NCI-H1105 treated with DMSO at 0.1 percent for 48 hours (cell line): ENCODE measurements around the gene FAM90A26.
"Not testable (repeated sequence)": the region's sequence is repeated elsewhere in the genome, so short reads cannot be mapped to it uniquely, and the experiment has no call there.

Experiments used
- DNase-seq: peaks from one replicate; lab custom pipeline; 2025; lab: John Stamatoyannopoulos, UW

The FAM90A26 gene

DNA sequence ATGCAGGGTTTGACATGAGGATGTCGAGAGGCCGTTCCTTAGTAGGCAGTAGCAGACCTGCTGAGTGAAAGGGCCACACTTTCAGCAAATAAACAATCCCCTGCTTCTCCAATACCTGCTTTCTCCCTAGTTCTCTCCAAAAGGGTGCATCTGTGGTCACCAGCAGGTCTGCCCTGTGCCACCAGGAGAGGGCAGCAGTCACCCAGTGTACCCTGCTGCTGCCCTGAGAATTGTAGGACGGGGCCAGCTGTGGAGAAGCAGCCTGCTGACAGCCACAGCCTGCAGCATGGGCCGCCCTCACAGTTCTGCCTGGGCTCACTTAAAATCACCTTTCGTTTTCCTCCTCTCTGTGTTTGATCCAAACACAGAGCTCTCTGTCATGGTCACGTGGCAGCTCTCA, 11.8 kb upstream of the FAM90A26 start:
- not testable (repeated sequence) for DNase-seq

DNA sequence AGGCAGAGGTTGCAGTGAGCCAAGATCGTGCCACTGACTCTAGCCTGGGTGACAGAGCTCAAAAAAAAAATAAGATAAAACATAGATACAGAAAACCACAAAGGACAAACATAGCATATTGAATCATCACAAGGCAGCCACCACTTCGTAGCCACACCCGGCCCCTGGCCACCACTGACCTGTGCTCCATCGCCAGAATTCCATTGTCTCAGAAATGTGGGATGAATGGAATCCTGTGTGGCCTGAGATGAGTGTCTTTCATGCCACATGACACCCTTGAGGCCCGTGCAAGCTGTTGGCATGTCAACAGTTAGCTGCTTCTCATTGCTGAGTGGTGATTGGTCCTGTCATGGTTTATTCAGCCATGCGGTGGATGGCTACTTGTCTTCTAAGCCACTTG, 10.2 kb upstream of the FAM90A26 start:
- DNase-seq, result not testable (repeated sequence)

DNA sequence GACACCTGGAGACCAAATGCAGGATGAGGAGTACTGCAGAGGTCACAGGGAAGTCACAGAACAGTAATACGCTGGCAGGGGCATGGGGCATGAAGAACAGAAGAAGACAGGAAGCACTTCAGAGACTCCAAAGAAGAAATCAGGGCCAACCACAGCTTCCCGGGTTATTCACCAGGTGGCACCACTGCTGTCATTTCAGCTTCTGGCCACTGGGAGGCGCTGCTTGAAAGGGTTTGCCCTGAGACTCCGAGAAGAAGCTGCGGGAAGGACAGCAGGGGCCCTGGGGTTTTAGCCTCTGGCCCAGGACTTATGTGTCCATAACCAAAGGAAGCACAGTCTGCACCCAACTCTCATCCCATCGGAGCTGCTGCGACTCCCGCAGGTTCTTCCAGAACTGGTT, 4.2 kb upstream of the FAM90A26 start:
- DNase-seq, result not testable (repeated sequence)

DNA sequence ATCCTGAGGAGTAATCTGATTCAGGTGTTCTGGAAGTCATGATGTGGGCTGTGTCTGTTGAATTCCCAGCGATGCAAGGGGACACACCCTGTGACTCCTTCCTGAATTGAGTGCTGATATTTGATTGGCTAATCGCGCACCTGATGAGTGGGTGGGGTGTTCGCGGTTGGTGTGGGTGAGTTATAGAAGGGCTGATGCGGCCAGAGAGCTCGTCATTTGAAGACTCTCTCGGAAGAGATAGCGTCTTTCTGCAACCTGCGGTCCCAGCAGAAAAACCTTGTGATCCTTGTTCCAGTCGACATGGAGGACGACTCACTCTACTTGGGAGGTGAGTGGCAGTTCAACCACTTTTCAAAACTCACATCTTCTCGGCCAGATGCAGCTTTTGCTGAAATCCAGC, 40.1 kb downstream of the FAM90A26 start, which contains the start of gene USP17L10:
USP17L10 (plus strand) TSS at position 301 of the 400 bp plus-strand sequence; CDS start at position 301, 0 bp downstream.
- not testable (repeated sequence) for DNase-seq

DNA sequence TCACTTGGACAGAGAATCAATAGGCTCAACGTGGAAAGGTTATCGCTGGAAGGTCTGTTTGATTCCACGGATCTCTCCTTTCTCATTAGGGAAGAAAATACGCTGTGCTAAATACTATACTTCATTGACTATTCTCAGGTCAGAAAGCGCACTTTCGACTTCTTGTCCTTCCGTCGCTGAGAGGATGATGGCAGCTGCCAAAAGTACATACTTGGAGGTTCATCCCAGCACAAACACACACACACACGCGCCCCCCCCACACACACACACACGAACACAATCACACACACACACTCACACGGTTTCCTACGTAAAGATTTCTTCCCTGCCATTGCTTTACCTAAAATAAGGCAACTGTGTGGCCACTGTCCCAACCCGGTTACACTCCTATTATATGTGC, 44.5 kb downstream of the FAM90A26 start:
- not testable (repeated sequence) for DNase-seq

DNA sequence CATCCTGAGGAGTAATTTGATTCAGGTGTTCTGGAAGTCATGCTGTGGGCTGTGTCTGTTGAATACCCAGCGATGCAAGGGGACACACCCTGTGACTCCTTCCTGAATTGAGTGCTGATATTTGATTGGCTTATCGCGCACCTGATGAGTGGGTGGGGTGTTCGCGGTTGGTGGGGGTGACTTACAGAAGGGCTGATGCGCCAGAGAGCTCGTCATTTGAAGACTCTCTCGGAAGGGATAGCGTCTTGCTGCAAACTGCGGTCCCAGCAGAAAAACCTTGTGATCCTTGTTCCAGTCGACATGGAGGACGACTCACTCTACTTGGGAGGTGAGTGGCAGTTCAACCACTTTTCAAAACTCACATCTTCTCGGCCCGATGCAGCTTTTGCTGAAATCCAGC, 44.9 kb downstream of the FAM90A26 start, which contains the start of gene USP17L11:
USP17L11 (plus strand) TSS at position 301 of the 400 bp plus-strand sequence; CDS start at position 301, 0 bp downstream.
- DNase-seq, result not testable (repeated sequence)

DNA sequence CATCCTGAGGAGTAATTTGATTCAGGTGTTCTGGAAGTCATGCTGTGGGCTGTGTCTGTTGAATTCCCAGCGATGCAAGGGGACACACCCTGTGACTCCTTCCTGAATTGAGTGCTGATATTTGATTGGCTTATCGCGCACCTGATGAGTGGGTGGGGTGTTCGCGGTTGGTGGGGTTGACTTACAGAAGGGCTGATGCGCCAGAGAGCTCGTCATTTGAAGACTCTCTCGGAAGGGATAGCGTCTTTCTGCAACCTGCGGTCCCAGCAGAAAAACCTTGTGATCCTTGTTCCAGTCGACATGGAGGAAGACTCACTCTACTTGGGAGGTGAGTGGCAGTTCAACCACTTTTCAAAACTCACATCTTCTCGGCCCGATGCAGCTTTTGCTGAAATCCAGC, 49.6 kb downstream of the FAM90A26 start, which contains the start of gene USP17L12:
USP17L12 (plus strand) TSS at position 301 of the 400 bp plus-strand sequence; CDS start at position 301, 0 bp downstream.
- DNase-seq, result not testable (repeated sequence)

DNA sequence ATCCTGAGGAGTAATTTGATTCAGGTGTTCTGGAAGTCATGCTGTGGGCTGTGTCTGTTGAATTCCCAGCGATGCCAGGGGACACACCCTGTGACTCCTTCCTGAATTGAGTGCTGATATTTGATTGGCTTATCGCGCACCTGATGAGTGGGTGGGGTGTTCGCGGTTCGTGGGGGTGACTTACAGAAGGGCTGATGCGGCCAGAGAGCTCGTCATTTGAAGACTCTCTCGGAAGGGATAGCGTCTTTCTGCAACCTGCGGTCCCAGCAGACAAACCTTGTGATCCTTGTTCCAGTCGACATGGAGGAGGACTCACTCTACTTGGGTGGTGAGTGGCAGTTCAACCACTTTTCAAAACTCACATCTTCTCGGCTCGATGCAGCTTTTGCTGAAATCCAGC, 54.4 kb downstream of the FAM90A26 start, which contains the start of gene USP17L13:
USP17L13 (plus strand) TSS at position 301 of the 400 bp plus-strand sequence; CDS start at position 301, 0 bp downstream.
- DNase-seq, result not testable (repeated sequence)
